IMR-90 (cell line): ENCODE data around the gene FGF3. TPM values are rescaled to one million over a fixed set of nuclear protein-coding genes. Genes with fewer than 3 reads are reported as not detected.

Experiments
- ATAC-seq: fragments of 200-7000 bp; cut with Tn5 transposase; 2 replicates; pipeline ENCODE4 v1.9.1; 2020; ENCODE audit warnings: low read depth, mild to moderate bottlenecking, moderate library complexity
- BruUV-seq: library from RNA; stranded (reverse); fragments of 400-500 nt; replicated peaks from 2 replicates; lab custom pipeline; 2021; lab: Mats Ljungman, UMichigan
- CTCF ChIA-PET: fragments of 300-600 bp; formaldehyde crosslinking; extraction: SDS; loops from one replicate; lab custom pipeline; 2021; ENCODE audit warnings: antibody characterized with exemption; lab: Yijun Ruan, JAX
- POLR2A ChIA-PET: fragments of 300-600 bp; sonication (Branson Sonifier 250); formaldehyde crosslinking; loops from one replicate; lab custom pipeline; 2022; ENCODE audit warnings: antibody characterized with exemption; ENCODE audit not compliant: unreplicated experiment; lab: Charles Lee
- DNase-seq: peaks from one replicate; pipeline ENCODE4 v3.0.0; 2013
- H2AFZ ChIP-seq: replicated peaks from 2 replicates; pipeline ENCODE3; 2013; ENCODE audit warnings: low read length, mild to moderate bottlenecking; ENCODE audit not compliant: poor library complexity
- H2AK5ac ChIP-seq: 2 replicates; pipeline ENCODE4 v1.6.1; 2013; ENCODE audit warnings: low read depth, low read length, inconsistent platforms
- H2AK9ac ChIP-seq: replicated peaks from 2 replicates; pipeline ENCODE3; 2013; ENCODE audit warnings: mild to moderate bottlenecking, low read depth, low read length, moderate library complexity; ENCODE audit not compliant: poor library complexity
- H2BK120ac ChIP-seq: 2 replicates; pipeline ENCODE4 v1.6.1; 2013; ENCODE audit warnings: low read depth, low read length, inconsistent platforms
- H2BK15ac ChIP-seq: 3 replicates; pipeline ENCODE4 v1.6.1; 2013; ENCODE audit warnings: low read depth, low read length, inconsistent platforms
- H2BK20ac ChIP-seq: 2 replicates; pipeline ENCODE4 v1.6.1; 2013; ENCODE audit warnings: low read depth, mild to moderate bottlenecking, inconsistent platforms, low read length, moderate library complexity
- H2BK5ac ChIP-seq: 2 replicates; pipeline ENCODE4 v1.6.1; 2013; ENCODE audit warnings: mild to moderate bottlenecking, low read depth, low read length, inconsistent platforms; ENCODE audit not compliant: poor library complexity, severe bottlenecking
- H3K14ac ChIP-seq: replicated peaks from 2 replicates; pipeline ENCODE4 v1.6.1; 2013; ENCODE audit warnings: low read depth, low read length, inconsistent platforms
- H3K18ac ChIP-seq: 2 replicates; pipeline ENCODE4 v1.6.1; 2013; ENCODE audit warnings: low read depth, low read length, control low read depth
- H3K23ac ChIP-seq: 2 replicates; pipeline ENCODE4 v1.6.1; 2013; ENCODE audit warnings: low read depth, low read length, inconsistent platforms
- H3K27ac ChIP-seq: 2 replicates; pipeline ENCODE4 v1.5.1; 2013; ENCODE audit warnings: mild to moderate bottlenecking, control low read depth, low read length; ENCODE audit not compliant: insufficient read depth
- H3K27me3 ChIP-seq: 2 replicates; pipeline ENCODE4 v1.6.1; 2013; ENCODE audit warnings: low read length; ENCODE audit not compliant: control insufficient read depth, insufficient read depth
- H3K36me3 ChIP-seq: 2 replicates; pipeline ENCODE4 v1.6.1; 2013; ENCODE audit warnings: low read length, mixed read lengths; ENCODE audit not compliant: control insufficient read depth, insufficient read depth
- H3K4ac ChIP-seq: 2 replicates; pipeline ENCODE4 v1.6.1; 2013; ENCODE audit warnings: low read depth, low read length, inconsistent platforms
- H3K4me1 ChIP-seq: 2 replicates; pipeline ENCODE4 v1.6.1; 2013; ENCODE audit warnings: low read length, mixed read lengths; ENCODE audit not compliant: control insufficient read depth, insufficient read depth
- H3K4me2 ChIP-seq: 2 replicates; pipeline ENCODE4 v1.6.1; 2013; ENCODE audit warnings: low read depth, mild to moderate bottlenecking, control low read depth, low read length, moderate library complexity
- H3K4me3 ChIP-seq: 2 replicates; pipeline ENCODE4 v1.5.1; 2013; ENCODE audit warnings: low read depth, mild to moderate bottlenecking, control low read depth, low read length, moderate library complexity; ENCODE audit not compliant: insufficient read depth
- H3K56ac ChIP-seq: 2 replicates; pipeline ENCODE4 v1.6.1; 2013; ENCODE audit warnings: low read length, inconsistent platforms; ENCODE audit not compliant: insufficient read depth; ENCODE audit errors: extremely low read depth
- H3K79me1 ChIP-seq, 2 experiments: 2 replicates each; pipeline ENCODE4 v1.6.1; 2013; ENCODE audit warnings: low read length in 2 of 2, inconsistent platforms in 1 of 2, low read depth in 1 of 2
- H3K9ac ChIP-seq: 2 replicates; pipeline ENCODE4 v1.6.1; 2013; ENCODE audit warnings: low read depth, low read length, control low read depth
- H3K9me1 ChIP-seq: 2 replicates; pipeline ENCODE4 v1.6.1; 2013; ENCODE audit warnings: low read length, inconsistent platforms; ENCODE audit not compliant: insufficient read depth
- H3K9me3 ChIP-seq: 2 replicates; pipeline ENCODE4 v1.6.1; 2013; ENCODE audit warnings: low read length; ENCODE audit not compliant: control insufficient read depth, insufficient read depth
- H4K20me1 ChIP-seq: 2 replicates; pipeline ENCODE4 v1.6.1; 2013; ENCODE audit warnings: low read length, inconsistent platforms; ENCODE audit not compliant: insufficient read depth
- H4K5ac ChIP-seq: 2 replicates; pipeline ENCODE4 v1.6.1; 2013; ENCODE audit warnings: mild to moderate bottlenecking, low read depth, low read length, control low read depth
- H4K8ac ChIP-seq, 2 experiments: 2 replicates each; pipeline ENCODE4 v1.6.1; 2013; ENCODE audit warnings: low read depth in 2 of 2, low read length in 2 of 2, control low read depth in 1 of 2, inconsistent platforms in 1 of 2
- H4K91ac ChIP-seq: 2 replicates; pipeline ENCODE4 v1.6.1; 2013; ENCODE audit warnings: low read depth, low read length, inconsistent platforms; ENCODE audit not compliant: insufficient read depth
- BHLHE40 ChIP-seq: fragments of 150-350 bp; IDR thresholded peaks from 2 replicates; pipeline ENCODE4 v1.6.1; 2016; ENCODE audit warnings: mild to moderate bottlenecking, low read depth, low read length
- CEBPB ChIP-seq: IDR thresholded peaks from 2 replicates; pipeline ENCODE4 v1.6.1; 2012; ENCODE audit warnings: low read depth, low read length, improper control_type of control experiment
- CHD1 ChIP-seq: IDR thresholded peaks from 2 replicates; pipeline ENCODE4 v1.6.1; 2012; ENCODE audit warnings: low read depth, low read length, improper control_type of control experiment
- FOS ChIP-seq: fragments of 150-350 bp; IDR thresholded peaks from 2 replicates; pipeline ENCODE4 v1.6.1; 2016; ENCODE audit warnings: low read depth, low read length
- MAFK ChIP-seq: IDR thresholded peaks from 2 replicates; pipeline ENCODE4 v1.6.1; 2012; ENCODE audit warnings: low read depth, low read length, improper control_type of control experiment
- MAZ ChIP-seq: IDR thresholded peaks from 2 replicates; pipeline ENCODE4 v1.6.1; 2012; ENCODE audit warnings: low read depth, mild to moderate bottlenecking, low read length, improper control_type of control experiment, moderate library complexity, borderline replicate concordance
- MXI1 ChIP-seq: IDR thresholded peaks from 2 replicates; pipeline ENCODE4 v1.6.1; 2012; ENCODE audit warnings: low read depth, mild to moderate bottlenecking, low read length, moderate library complexity, borderline replicate concordance
- NFE2L2 ChIP-seq: fragments of 150-350 bp; IDR thresholded peaks from 2 replicates; pipeline ENCODE4 v1.6.1; 2016; ENCODE audit warnings: low read depth, mild to moderate bottlenecking, low read length
- POLR2A ChIP-seq: IDR thresholded peaks from 2 replicates; pipeline ENCODE4 v1.6.1; 2012; ENCODE audit warnings: mild to moderate bottlenecking, low read depth, low read length
- RAD21 ChIP-seq: IDR thresholded peaks from 2 replicates; pipeline ENCODE4 v1.6.1; 2012; ENCODE audit warnings: low read length, improper control_type of control experiment
- RCOR1 ChIP-seq: IDR thresholded peaks from 2 replicates; pipeline ENCODE4 v1.6.1; 2012; ENCODE audit warnings: mild to moderate bottlenecking, low read length, improper control_type of control experiment; ENCODE audit not compliant: insufficient replicate concordance
- RFX5 ChIP-seq: IDR thresholded peaks from 2 replicates; pipeline ENCODE4 v1.8.0; 2012; ENCODE audit warnings: low read depth, mild to moderate bottlenecking, low read length, moderate library complexity
- SMC3 ChIP-seq: fragments of 150-350 bp; IDR thresholded peaks from 2 replicates; pipeline ENCODE4 v1.6.1; 2016; ENCODE audit warnings: low read depth, mild to moderate bottlenecking, antibody characterized with exemption, low read length, moderate library complexity
- WGBS, 2 experiments: methylation state at CpG; one replicate each; pipeline versions ENCODE4 v1.1.5 to v1.1.7; 2013; ENCODE audit warnings: missing lambda C conversion rate in 2 of 2; ENCODE audit not compliant: insufficient read length in 1 of 2; ENCODE audit errors: extremely low coverage in 2 of 2; 5-methylcytosine and 5-hydroxymethylcytosine counted together
- dilution Hi-C: fragments of 300-500 bp; cut with HindIII; formaldehyde crosslinking; loops from one replicate; pipeline ENCODE4 v1.14.3; 2018; ENCODE audit warnings: low sequenced_read_pairs; ENCODE audit not compliant: unreplicated experiment
- in situ Hi-C: fragments of 300-500 bp; cut with MboI; formaldehyde crosslinking; loops from 3 replicates; pipeline ENCODE4 v1.14.3; 2019; ENCODE audit warnings: low sequenced_read_pairs, inconsistent platforms, mixed read lengths
- intact Hi-C: fragments of 100-400 bp; cut with micrococcal nuclease; formaldehyde crosslinking; loops from 2 replicates; pipeline ENCODE4 v1.10.0; 2022
- polyA plus RNA-seq, 3 experiments: library from polyadenylated mRNA; depleted of rRNA; stranded (reverse); fragments of >200 nt; gene quantifications; 2 replicates each; pipeline ENCODE4 v1.2.3, GENCODE V29; 2012; ENCODE audit warnings: low replicate concordance in 1 of 3
- total RNA-seq: library from RNA; depleted of rRNA; stranded (reverse); fragments of >200 nt; gene quantifications from 2 replicates; pipeline ENCODE4 v1.2.3, GENCODE V29; 2012
- TF ChIP-seq, protein P1 (sequence below): fragments of 150-350 bp; IDR thresholded peaks from 2 replicates; pipeline ENCODE4 v1.6.1; 2016; ENCODE audit warnings: low read depth, mild to moderate bottlenecking, low read length, moderate library complexity, borderline replicate concordance
- TF ChIP-seq, protein P2 (sequence below): conservative IDR thresholded peaks from 2 replicates; pipeline ENCODE4 v1.5.1; 2012; ENCODE audit warnings: mild to moderate bottlenecking, low read depth, low read length, improper control_type of control experiment
- TF ChIP-seq, protein P3 (sequence below): fragments of 150-350 bp; IDR thresholded peaks from 2 replicates; pipeline ENCODE4 v1.6.1; 2017; ENCODE audit warnings: mild to moderate bottlenecking, antibody characterized with exemption, low read length, low read depth

The FGF3 gene
- total and polyA plus RNA-seq, 2 of the 4 experiments (the other 2 are of a cell fraction) = not detected

DNA sequence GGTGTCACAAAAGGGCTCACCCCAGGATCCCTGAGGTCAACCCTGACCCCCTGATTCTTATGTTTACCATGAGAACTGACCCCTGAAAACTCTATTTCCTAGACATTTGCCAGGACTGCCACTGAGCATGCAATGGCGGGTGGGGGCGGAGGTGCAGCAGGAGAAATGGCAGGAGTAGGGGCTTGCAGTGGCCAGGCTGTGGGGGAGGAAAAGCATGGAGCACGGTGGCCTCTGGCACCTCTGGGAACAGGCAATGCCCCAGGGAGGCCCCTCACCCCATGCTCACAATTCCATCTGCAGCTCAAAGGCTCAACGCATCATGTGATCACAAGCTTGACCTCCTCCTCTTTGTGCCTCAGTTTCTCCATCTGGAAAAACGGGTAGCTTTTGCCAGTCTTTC lies 46.5 kb upstream of the FGF3 start:
- dilution Hi-C loops = no loop called here
- DNase-seq = no peak
- Histone ChIP-seq H4K5ac (no peak overlapping the region), H3K27ac (no peak overlapping the region), H3K18ac (no peak overlapping the region), H3K9me3 (no peaks in the 10 kb centered on the region), H4K8ac (no peak overlapping the region), H2AK9ac (no peak overlapping the region), H2AK5ac (no peak overlapping the region), H2BK20ac (no peak overlapping the region), H3K79me1 (no peaks in the 10 kb centered on the region), H3K9ac (no peak overlapping the region), H3K4me3 (no peak overlapping the region), H3K23ac (no peak overlapping the region), H2BK5ac (no peak overlapping the region), H4K20me1 (no peaks in the 10 kb centered on the region), H3K4ac (no peak overlapping the region), H3K4me1 (peaks cover 2% of the 10 kb centered on the region; the same call in 1 of the 2 replicates), H2BK15ac (no peak overlapping the region), H4K91ac (no peak overlapping the region), H3K56ac (no peak overlapping the region), H3K27me3 (peaks cover 64% of the 10 kb centered on the region), H3K36me3 (no peaks in the 10 kb centered on the region), H2BK120ac (no peak overlapping the region), H3K14ac (no peak overlapping the region), H3K4me2 (no peak overlapping the region), H2AFZ (no peak overlapping the region), H3K9me1 (no peaks in the 10 kb centered on the region)
- ChIA-PET CTCF (no interaction called here), POLR2A (no interaction called here)
- in situ Hi-C loops = no loop called here
- intact Hi-C loops = no loop called here
- TF ChIP-seq, protein P1, sequence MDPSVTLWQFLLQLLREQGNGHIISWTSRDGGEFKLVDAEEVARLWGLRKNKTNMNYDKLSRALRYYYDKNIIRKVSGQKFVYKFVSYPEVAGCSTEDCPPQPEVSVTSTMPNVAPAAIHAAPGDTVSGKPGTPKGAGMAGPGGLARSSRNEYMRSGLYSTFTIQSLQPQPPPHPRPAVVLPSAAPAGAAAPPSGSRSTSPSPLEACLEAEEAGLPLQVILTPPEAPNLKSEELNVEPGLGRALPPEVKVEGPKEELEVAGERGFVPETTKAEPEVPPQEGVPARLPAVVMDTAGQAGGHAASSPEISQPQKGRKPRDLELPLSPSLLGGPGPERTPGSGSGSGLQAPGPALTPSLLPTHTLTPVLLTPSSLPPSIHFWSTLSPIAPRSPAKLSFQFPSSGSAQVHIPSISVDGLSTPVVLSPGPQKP = no peak
- TF ChIP-seq BHLHE40 (no peak), MXI1 (no peak), NFE2L2 (no peak), FOS (no peak), MAZ (no peak), RCOR1 (no peak), RFX5 (no peak), CHD1 (no peak), POLR2A (no peak), CEBPB (no peak), SMC3 (no peak), RAD21 (no peak), MAFK (no peak)
- TF ChIP-seq, protein P2, sequence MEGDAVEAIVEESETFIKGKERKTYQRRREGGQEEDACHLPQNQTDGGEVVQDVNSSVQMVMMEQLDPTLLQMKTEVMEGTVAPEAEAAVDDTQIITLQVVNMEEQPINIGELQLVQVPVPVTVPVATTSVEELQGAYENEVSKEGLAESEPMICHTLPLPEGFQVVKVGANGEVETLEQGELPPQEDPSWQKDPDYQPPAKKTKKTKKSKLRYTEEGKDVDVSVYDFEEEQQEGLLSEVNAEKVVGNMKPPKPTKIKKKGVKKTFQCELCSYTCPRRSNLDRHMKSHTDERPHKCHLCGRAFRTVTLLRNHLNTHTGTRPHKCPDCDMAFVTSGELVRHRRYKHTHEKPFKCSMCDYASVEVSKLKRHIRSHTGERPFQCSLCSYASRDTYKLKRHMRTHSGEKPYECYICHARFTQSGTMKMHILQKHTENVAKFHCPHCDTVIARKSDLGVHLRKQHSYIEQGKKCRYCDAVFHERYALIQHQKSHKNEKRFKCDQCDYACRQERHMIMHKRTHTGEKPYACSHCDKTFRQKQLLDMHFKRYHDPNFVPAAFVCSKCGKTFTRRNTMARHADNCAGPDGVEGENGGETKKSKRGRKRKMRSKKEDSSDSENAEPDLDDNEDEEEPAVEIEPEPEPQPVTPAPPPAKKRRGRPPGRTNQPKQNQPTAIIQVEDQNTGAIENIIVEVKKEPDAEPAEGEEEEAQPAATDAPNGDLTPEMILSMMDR = no peak
- TF ChIP-seq, protein P3, sequence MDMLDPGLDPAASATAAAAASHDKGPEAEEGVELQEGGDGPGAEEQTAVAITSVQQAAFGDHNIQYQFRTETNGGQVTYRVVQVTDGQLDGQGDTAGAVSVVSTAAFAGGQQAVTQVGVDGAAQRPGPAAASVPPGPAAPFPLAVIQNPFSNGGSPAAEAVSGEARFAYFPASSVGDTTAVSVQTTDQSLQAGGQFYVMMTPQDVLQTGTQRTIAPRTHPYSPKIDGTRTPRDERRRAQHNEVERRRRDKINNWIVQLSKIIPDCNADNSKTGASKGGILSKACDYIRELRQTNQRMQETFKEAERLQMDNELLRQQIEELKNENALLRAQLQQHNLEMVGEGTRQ = no peak
- no TSS peak for BruUV-seq
- WGBS, 2 experiments = 52% methylated on average over 2 of the region's 5 CpGs; no CpG with 5 or more reads in 1 of the 2 experiments
- no peak for ATAC-seq
